GM12878 (cell line): Measurements from ENCODE around the gene NRXN3.

Experiments used
- BCLAF1 ChIP-seq: fragments of 450-650 bp; IDR thresholded peaks from 2 replicates; pipeline ENCODE4 v1.6.1; 2017; ENCODE audit warnings: antibody characterized with exemption, mild to moderate bottlenecking, moderate library complexity
- BHLHE40 ChIP-seq, 2 experiments: fragments of 450-650 bp in 1 of 2; IDR thresholded peaks; 2 replicates each; pipeline ENCODE4 v1.6.1; 2011 to 2017; ENCODE audit warnings: low read depth in 2 of 2, borderline replicate concordance in 1 of 2, improper control_type of control experiment in 1 of 2, low read length in 1 of 2, mild to moderate bottlenecking in 1 of 2
- BRCA1 ChIP-seq: IDR thresholded peaks from 2 replicates; pipeline ENCODE4 v1.6.1; 2011; ENCODE audit warnings: low read depth, low read length, improper control_type of control experiment
- CEBPZ ChIP-seq: fragments of 150-350 bp; IDR thresholded peaks from 2 replicates; pipeline ENCODE4 v1.6.1; 2016; ENCODE audit warnings: low read depth, low read length
- CTCF ChIP-seq, 3 experiments: IDR thresholded peaks in 2 of 3; conservative IDR thresholded peaks in 1 of 3; 2 replicates each; pipeline ENCODE4 v1.5.1; 2011; ENCODE audit warnings: low read depth in 3 of 3, low read length in 3 of 3, mild to moderate bottlenecking in 3 of 3, control low read depth in 2 of 3, moderate library complexity in 2 of 3, inconsistent platforms in 1 of 3, mixed read lengths in 1 of 3; ENCODE audit not compliant: control insufficient read depth in 2 of 3, insufficient read depth in 1 of 3; ENCODE audit errors: extremely low read depth in 1 of 3
- EP300 ChIP-seq, 2 experiments: fragments of 150-350 bp in 1 of 2; IDR thresholded peaks; 2 replicates each; pipeline ENCODE4 v1.6.1; 2011 to 2012; ENCODE audit warnings: low read depth in 2 of 2, low read length in 2 of 2, borderline replicate concordance in 1 of 2, improper control_type of control experiment in 1 of 2, inconsistent platforms in 1 of 2; ENCODE audit not compliant: control insufficient read depth in 1 of 2
- FOXK2 ChIP-seq: fragments of 450-650 bp; IDR thresholded peaks from 2 replicates; pipeline ENCODE4 v1.6.1; 2017; ENCODE audit warnings: mild to moderate bottlenecking, moderate library complexity
- NR2F1 ChIP-seq: fragments of 450-650 bp; conservative IDR thresholded peaks from 2 replicates; pipeline ENCODE4 v1.6.1; 2017; ENCODE audit warnings: mild to moderate bottlenecking
- POLR2A ChIP-seq: IDR thresholded peaks from 2 replicates; pipeline ENCODE4 v1.6.1; 2011; ENCODE audit warnings: low read depth, mild to moderate bottlenecking, low read length
- SP1 ChIP-seq: IDR thresholded peaks from one replicate; pipeline ENCODE4 v1.6.1; 2011; ENCODE audit warnings: low read depth, low read length
- SREBF2 ChIP-seq: IDR thresholded peaks from 2 replicates; pipeline ENCODE4 v1.6.1; 2012; ENCODE audit warnings: mild to moderate bottlenecking, low read length

GRCh38 chr14:78278464-78279250, 108.5 kb downstream of the NRXN3 start:
- no peak for TF ChIP-seq CEBPZ
- TF ChIP-seq POLR2A, result no peak
- TF ChIP-seq SP1, result no peak
- TF ChIP-seq BCLAF1, result no peak
- TF ChIP-seq SREBF2, result no peak
- TF ChIP-seq BRCA1, result no peak
- TF ChIP-seq CTCF (IDR thresholded peaks at IDR 0.05 in 2 of 3, conservative IDR thresholded peaks at IDR 0.05 in 1 of 3; ENCODE audit: control insufficient read depth in 2 of 3, extremely low read depth in 1 of 3, insufficient read depth in 1 of 3, low read depth in 3 of 3, low read length in 3 of 3), result no peak
- TF ChIP-seq NR2F1, result no peak
- no peak for TF ChIP-seq FOXK2
- TF ChIP-seq BHLHE40 (IDR thresholded peaks at IDR 0.05; ENCODE audit: borderline replicate concordance in 1 of 2, low read depth in 2 of 2, low read length in 1 of 2), result no peak
- TF ChIP-seq EP300 (IDR thresholded peaks at IDR 0.05; ENCODE audit: borderline replicate concordance in 1 of 2, control insufficient read depth in 1 of 2, low read depth in 2 of 2, low read length in 2 of 2), result no peak
